B cell (primary cell): ENCODE data around the gene REEP5.

Source experiments
- CTCF ChIP-seq: fragments of 200-600 bp; IDR thresholded peaks from one replicate; pipeline ENCODE4 v1.8.0; 2022; ENCODE audit warnings: antibody characterized with exemption, mild to moderate bottlenecking
- EZH2 ChIP-seq: IDR thresholded peaks from 2 replicates; pipeline ENCODE4 v1.6.1; 2012; ENCODE audit warnings: borderline replicate concordance, low read depth, mild to moderate bottlenecking, moderate library complexity, low read length; ENCODE audit not compliant: insufficient read depth, poor library complexity, severe bottlenecking

- TF ChIP-seq CTCF (no peak), EZH2 (no peak)
These were observed 43.9 kb downstream of the REEP5 start for GRCh38 chr5:112878101-112878500.
